NCI-H345 treated with DMSO at 0.1 percent for 48 hours (cell line): ENCODE results near the gene KRTAP5-6.

Source experiments
- DNase-seq: peaks from one replicate; lab custom pipeline; 2025; ENCODE audit not compliant: unreplicated experiment; lab: John Stamatoyannopoulos, UW

The KRTAP5-6 gene

GRCh38 chr11:1746511-1746931, 49.5 kb downstream of the KRTAP5-6 start:
- DNase-seq, result no peak

- no peak for DNase-seq
Observed at GRCh38 chr11:1746956-1747752, 50.2 kb downstream of the KRTAP5-6 start.
